PFSK-1 (cell line): ENCODE results near the gene CCNL2.

Experiments
- POLR2AphosphoS5 ChIP-seq: IDR thresholded peaks from 2 replicates; pipeline ENCODE4 v1.6.1; 2012; ENCODE audit warnings: low read depth, mild to moderate bottlenecking, control low read depth, low read length, moderate library complexity
- REST ChIP-seq, 2 experiments: IDR thresholded peaks; 2 replicates each; pipeline versions ENCODE4 v1.6.1 to v1.8.0; 2011 to 2012; ENCODE audit warnings: low read depth in 2 of 2, low read length in 2 of 2, control low read depth in 1 of 2, inconsistent platforms in 1 of 2, mild to moderate bottlenecking in 1 of 2, moderate library complexity in 1 of 2; ENCODE audit not compliant: insufficient read depth in 1 of 2
- SIN3A ChIP-seq: IDR thresholded peaks from 2 replicates; pipeline ENCODE4 v1.6.1; 2012; ENCODE audit warnings: mild to moderate bottlenecking, low read length, moderate library complexity, borderline replicate concordance; ENCODE audit not compliant: insufficient read depth
- TAF1 ChIP-seq: IDR thresholded peaks from 2 replicates; pipeline ENCODE4 v1.6.1; 2012; ENCODE audit warnings: low read length, control low read depth, borderline replicate concordance; ENCODE audit not compliant: insufficient read depth

- no peak; a peak in 1 of 4 replicates for TF ChIP-seq REST (IDR thresholded peaks at IDR 0.05; ENCODE audit: insufficient read depth in 1 of 2, low read depth in 2 of 2, low read length in 2 of 2)
- no peak for TF ChIP-seq SIN3A
- peak; percentile 47; the same call in 1 of the 2 replicates for TF ChIP-seq POLR2AphosphoS5
- TF ChIP-seq TAF1, result 0 out of 2 replicates have a peak, but pooled peaks have one; percentile 31
These were observed 39.3 kb downstream of the CCNL2 start for GRCh38 chr1:1359664-1360468.
